RWPE1 (cell line): ENCODE data around the gene NDUFAF5.

Experiments used
- CTCF ChIA-PET: fragments of 350-600 bp; sonication (Branson Sonifier 250); formaldehyde crosslinking; extraction: SDS; loops from one replicate; lab custom pipeline; 2021; lab: Yijun Ruan, JAX
- POLR2A ChIA-PET: fragments of 400-600 bp; formaldehyde crosslinking; extraction: SDS; loops from one replicate; lab custom pipeline; 2020; ENCODE audit warnings: antibody characterized with exemption; ENCODE audit not compliant: low non-redundant PET; lab: Yijun Ruan, JAX
- DNase-seq: peaks from one replicate; pipeline ENCODE4 v3.0.0; 2012; ENCODE audit warnings: low spot score
- H3K27ac ChIP-seq: fragments of 450-650 bp; 2 replicates; pipeline ENCODE4 v1.5.1; 2017
- CTCF ChIP-seq: fragments of 450-650 bp; conservative IDR thresholded peaks from 2 replicates; pipeline ENCODE4 v1.5.1; 2017; ENCODE audit warnings: low read depth, mild to moderate bottlenecking

The NDUFAF5 gene

GRCh38 chr20:13775867-13776266 is 9.0 kb upstream of the NDUFAF5 start:
- TF ChIP-seq CTCF = no peak
- H3K27ac ChIP-seq = no peak overlapping the region
- CTCF ChIA-PET = no interaction called here
- DNase-seq = no peak
- POLR2A ChIA-PET = no interaction called here

- TF ChIP-seq CTCF = no peak
- ChIA-PET CTCF (interaction anchor here (0.6 to 0.8 kb wide), 3 partner anchors 39 to 587 kb away, joined by 3 to 4 read pairs (median 3); no protein-coding TSS in a partner anchor), POLR2A (no interaction called here)
- no peak overlapping the region for H3K27ac ChIP-seq
- DNase-seq = no peak
Measured at GRCh38 chr20:13777171-13777601, 7.6 kb upstream of the NDUFAF5 start.

GRCh38 chr20:13778827-13779226 is 6.0 kb upstream of the NDUFAF5 start:
- ChIA-PET CTCF (no interaction called here), POLR2A (interaction anchor here (1.0 kb wide), 1 partner anchor 9 kb away, joined by 3 read pairs; no protein-coding TSS in a partner anchor)
- H3K27ac ChIP-seq = no peak overlapping the region
- no peak for TF ChIP-seq CTCF
- DNase-seq = no peak

- no peak for DNase-seq
- no peak for TF ChIP-seq CTCF
- CTCF ChIA-PET = interaction anchor here (0.6 to 0.7 kb wide), 3 partner anchors 14 to 182 kb away, joined by 3 to 6 read pairs (median 3); no protein-coding TSS in a partner anchor
- no peak overlapping the region for H3K27ac ChIP-seq
- POLR2A ChIA-PET = no interaction called here
Measured at GRCh38 chr20:13783528-13783927, 1.3 kb upstream of the NDUFAF5 start.

GRCh38 chr20:13784271-13784892 is 446 bp upstream of the NDUFAF5 start:
- DNase-seq = peak; percentile 2
- TF ChIP-seq CTCF = no peak
- ChIA-PET CTCF (interaction anchor here (0.6 to 1.0 kb wide), 5 partner anchors 13 to 238 kb away, joined by 3 to 6 read pairs (median 3); no protein-coding TSS in a partner anchor), POLR2A (no interaction called here)
- H3K27ac ChIP-seq = peak overlapping the region; percentile 91

- no peak for TF ChIP-seq CTCF
- POLR2A ChIA-PET = no interaction called here
- CTCF ChIA-PET = interaction anchor here (1.1 kb wide), 1 partner anchor 15 kb away, joined by 3 read pairs; no protein-coding TSS in a partner anchor
- peak; percentile 16 for DNase-seq
- no peak overlapping the region for H3K27ac ChIP-seq
Measured at GRCh38 chr20:13786143-13786828, 1.5 kb downstream of the NDUFAF5 start.
